Gastroesophageal sphincter (tissue), 3 donors: ENCODE measurements around the gene MTCH2.

Source experiments
- POLR2A ChIP-seq, 2 donors: fragments of 450-650 bp; IDR thresholded peaks; one replicate each; pipeline ENCODE4 v1.6.1; 2017; ENCODE audit warnings: antibody characterized with exemption in 2 of 2, mild to moderate bottlenecking in 2 of 2, moderate library complexity in 1 of 2
- TF ChIP-seq, protein P1 (sequence below), 4 experiments: fragments of 200-600 bp in 2 of 4; fragments of 450-650 bp in 2 of 4; sonication (generic) in 1 of 4; IDR thresholded peaks; one replicate each; pipeline ENCODE4 v1.5.1; 2017 to 2019; ENCODE audit warnings: antibody characterized with exemption in 4 of 4, mild to moderate bottlenecking in 2 of 4, moderate library complexity in 2 of 4

DNA sequence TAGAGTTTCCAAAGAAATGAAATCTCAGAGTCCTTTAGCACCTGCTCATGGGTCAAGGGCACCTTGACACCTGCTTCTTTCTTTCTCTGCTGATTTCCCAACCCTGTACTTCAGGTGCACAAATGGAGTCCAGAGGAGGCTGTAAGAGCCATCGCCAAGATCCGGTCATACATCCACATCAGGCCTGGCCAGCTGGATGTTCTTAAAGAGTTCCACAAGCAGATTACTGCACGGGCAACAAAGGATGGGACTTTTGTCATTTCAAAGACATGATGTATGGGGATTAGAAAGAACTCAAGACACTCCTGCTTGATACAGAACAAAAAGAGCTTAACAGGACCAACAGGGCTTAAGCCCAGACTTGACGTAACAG lies 71.0 kb downstream of the MTCH2 start:
- TF ChIP-seq, protein P1, sequence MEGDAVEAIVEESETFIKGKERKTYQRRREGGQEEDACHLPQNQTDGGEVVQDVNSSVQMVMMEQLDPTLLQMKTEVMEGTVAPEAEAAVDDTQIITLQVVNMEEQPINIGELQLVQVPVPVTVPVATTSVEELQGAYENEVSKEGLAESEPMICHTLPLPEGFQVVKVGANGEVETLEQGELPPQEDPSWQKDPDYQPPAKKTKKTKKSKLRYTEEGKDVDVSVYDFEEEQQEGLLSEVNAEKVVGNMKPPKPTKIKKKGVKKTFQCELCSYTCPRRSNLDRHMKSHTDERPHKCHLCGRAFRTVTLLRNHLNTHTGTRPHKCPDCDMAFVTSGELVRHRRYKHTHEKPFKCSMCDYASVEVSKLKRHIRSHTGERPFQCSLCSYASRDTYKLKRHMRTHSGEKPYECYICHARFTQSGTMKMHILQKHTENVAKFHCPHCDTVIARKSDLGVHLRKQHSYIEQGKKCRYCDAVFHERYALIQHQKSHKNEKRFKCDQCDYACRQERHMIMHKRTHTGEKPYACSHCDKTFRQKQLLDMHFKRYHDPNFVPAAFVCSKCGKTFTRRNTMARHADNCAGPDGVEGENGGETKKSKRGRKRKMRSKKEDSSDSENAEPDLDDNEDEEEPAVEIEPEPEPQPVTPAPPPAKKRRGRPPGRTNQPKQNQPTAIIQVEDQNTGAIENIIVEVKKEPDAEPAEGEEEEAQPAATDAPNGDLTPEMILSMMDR (IDR thresholded peaks at IDR 0.05) = no peak
- TF ChIP-seq POLR2A (IDR thresholded peaks at IDR 0.05) = no peak
